ENCODE results near the gene BCO2.
"Not testable (repeated sequence)": the region's sequence is repeated elsewhere in the genome, so short reads cannot be mapped to it uniquely, and the experiment has no call there.

The BCO2 gene

GRCh38 chr11:112172362-112172994 lies 2.8 kb upstream of the BCO2 start:
- no peak for DNase-seq

GRCh38 chr11:112173152-112173551 lies 2.2 kb upstream of the BCO2 start:
- DNase-seq: no peak

GRCh38 chr11:112175599-112175952 lies 264 bp downstream of the BCO2 start:
- DNase-seq: no peak

GRCh38 chr11:112176077-112176476 lies 765 bp downstream of the BCO2 start:
- DNase-seq: no peak

- no peak for DNase-seq
Measured at GRCh38 chr11:112177589-112177988, 2.3 kb downstream of the BCO2 start.

GRCh38 chr11:112178428-112178827 lies 3.1 kb downstream of the BCO2 start:
- no peak for DNase-seq

- DNase-seq: no peak
Measured at GRCh38 chr11:112178936-112179335, 3.6 kb downstream of the BCO2 start.

GRCh38 chr11:112179601-112180000 lies 4.3 kb downstream of the BCO2 start:
- no peak for DNase-seq

GRCh38 chr11:112182867-112183266 lies 7.6 kb downstream of the BCO2 start:
- no peak for DNase-seq

GRCh38 chr11:112185883-112186282 lies 10.6 kb downstream of the BCO2 start:
- no peak for DNase-seq

GRCh38 chr11:112186304-112186703 lies 11.0 kb downstream of the BCO2 start:
- no peak for DNase-seq

GRCh38 chr11:112195113-112195512 lies 19.8 kb downstream of the BCO2 start:
- DNase-seq: not testable (repeated sequence)

- DNase-seq: no peak
Measured at GRCh38 chr11:112195951-112196351, 20.6 kb downstream of the BCO2 start.

GRCh38 chr11:112196519-112197087 lies 21.3 kb downstream of the BCO2 start:
- no peak for DNase-seq

GRCh38 chr11:112199101-112199500 lies 23.8 kb downstream of the BCO2 start:
- not testable (repeated sequence) for DNase-seq

- DNase-seq: no peak
Measured at GRCh38 chr11:112200252-112200651, 24.9 kb downstream of the BCO2 start.

- no peak for DNase-seq
Measured at GRCh38 chr11:112206071-112206470, 30.8 kb downstream of the BCO2 start.

- DNase-seq: no peak
Measured at GRCh38 chr11:112210890-112211289, 35.6 kb downstream of the BCO2 start.

- peak; percentile 15 for DNase-seq
Measured at GRCh38 chr11:112211536-112211935, 36.2 kb downstream of the BCO2 start.

GRCh38 chr11:112212290-112212689 lies 37.0 kb downstream of the BCO2 start:
- DNase-seq: no peak

- DNase-seq: no peak
Measured at GRCh38 chr11:112212710-112213109, 37.4 kb downstream of the BCO2 start.

GRCh38 chr11:112213753-112214152 lies 38.4 kb downstream of the BCO2 start:
- no peak for DNase-seq

- no peak for DNase-seq
Measured at GRCh38 chr11:112215621-112216020, 40.3 kb downstream of the BCO2 start.

GRCh38 chr11:112216561-112217105 lies 41.3 kb downstream of the BCO2 start:
- no peak for DNase-seq

All from activated naive CD4-positive, alpha-beta T cell treated with Interleukin-2 at 50 U/mL for 16 hours (primary cell).